ENCODE data around the gene GTF2B. TPM values are rescaled to one million over a fixed set of nuclear protein-coding genes. Genes with fewer than 3 reads are reported as not detected.

Gene GTF2B
- total and polyA plus RNA-seq, 2 experiments from 2014 or later, result 19.8 to 19.9 TPM

GRCh38 chr1:88897070-88897730 lies 5.8 kb upstream of the GTF2B start:
- Mint-ChIP-seq H3K9me3 (peaks cover 2% of the 10 kb centered on the region; the same call in 1 of the 3 replicates), H3K27me3 (ENCODE audit: insufficient read depth, low read depth, poor library complexity) (peaks cover 6% of the 10 kb centered on the region)
- H3K9me2 ChIP-seq (ENCODE audit: insufficient read depth), result no peaks in the 10 kb centered on the region

More at GRCh38 chr1:88897070-88897730, 5.8 kb upstream of the GTF2B start:
- no peaks in the 10 kb centered on the region for H3F3A ChIP-seq (replicated peaks; ENCODE audit: low read depth)
- DNase-seq (ENCODE audit: low spot score) (no peak), ATAC-seq (no peak)
- no peaks in the 10 kb centered on the region for H3K4me1 ChIP-seq (ENCODE audit: insufficient read depth)
- no peak overlapping the region for H3K27ac ChIP-seq (ENCODE audit: low read depth)
- no peak overlapping the region for H3K4me3 Mint-ChIP-seq
- H3K27ac Mint-ChIP-seq, result no peak overlapping the region
- H3K4me3 ChIP-seq, result no peak overlapping the region
- H3K79me2 ChIP-seq (replicated peaks; ENCODE audit: insufficient read depth), result no peaks in the 10 kb centered on the region
- H3K4me1 Mint-ChIP-seq, result peaks cover 2% of the 10 kb centered on the region
- no peak overlapping the region for H2AFZ ChIP-seq
- no peak for TF ChIP-seq CREB1 (CRISPR knock-in tag; IDR thresholded peaks at IDR 0.05; ENCODE audit: low read depth)
- no peak for TF ChIP-seq EZH2phosphoT487 (IDR thresholded peaks at IDR 0.05; ENCODE audit: unreplicated experiment)
- no peak for TF ChIP-seq ZNF114 (CRISPR knock-in tag; IDR thresholded peaks at IDR 0.05)
- no peak for TF ChIP-seq EZH2 (IDR thresholded peaks at IDR 0.05; ENCODE audit: low read depth, unreplicated experiment)
- TF ChIP-seq REST (IDR thresholded peaks at IDR 0.05; ENCODE audit: unreplicated experiment), result no peak
- TF ChIP-seq ZNF331 (CRISPR knock-in tag; IDR thresholded peaks at IDR 0.05; ENCODE audit: low read depth), result no peak
- no peak for TF ChIP-seq ZNF462 (CRISPR knock-in tag; IDR thresholded peaks at IDR 0.05)
- no peak for TF ChIP-seq NANOG (IDR thresholded peaks at IDR 0.05; ENCODE audit: borderline replicate concordance)
- no peak for TF ChIP-seq ETS1 (IDR thresholded peaks at IDR 0.05)
- TF ChIP-seq CTCF (conservative IDR thresholded peaks at IDR 0.05; ENCODE audit: low read depth in 2 of 2), result no peak
- TF ChIP-seq STAT1 (IDR thresholded peaks at IDR 0.05; ENCODE audit: unreplicated experiment), result no peak
- TF ChIP-seq JUNB (IDR thresholded peaks at IDR 0.05; ENCODE audit: unreplicated experiment), result no peak
- no peaks in the 10 kb centered on the region for H3K27me3 ChIP-seq (ENCODE audit: insufficient read depth)
- no peak overlapping the region for H3K4me2 ChIP-seq
- no peaks in the 10 kb centered on the region for H4K20me1 ChIP-seq (replicated peaks; ENCODE audit: insufficient read depth)
- H3K36me3 Mint-ChIP-seq (ENCODE audit: low read depth), result no peaks in the 10 kb centered on the region
- no peaks in the 10 kb centered on the region for H3K36me3 ChIP-seq (ENCODE audit: insufficient read depth)
